B cell (primary cell): Measurements from ENCODE around the gene NDUFAF5. TPM values are rescaled to one million over a fixed set of nuclear protein-coding genes. Genes with fewer than 3 reads are reported as not detected.

ENCODE experiments used
- ATAC-seq: fragments of 200-7000 bp; cut with Tn5 transposase; one replicate; pipeline ENCODE4 v1.10.0; 2021; ENCODE audit warnings: low read depth, mild to moderate bottlenecking, moderate number of reproducible peaks, moderate library complexity
- CTCF ChIA-PET: fragments of 350-600 bp; sonication (Branson Sonifier 250); formaldehyde crosslinking; loops from one replicate; lab custom pipeline; 2021; ENCODE audit warnings: antibody characterized with exemption, inconsistent platforms; lab: Charles Lee
- POLR2A ChIA-PET: fragments of 350-600 bp; sonication (Branson Sonifier 250); formaldehyde crosslinking; loops from one replicate; lab custom pipeline; 2021; ENCODE audit warnings: antibody characterized with exemption; lab: Charles Lee
- DNase-seq: peaks from one replicate; pipeline ENCODE4 v3.0.0; 2013
- H2AFZ ChIP-seq: 2 replicates; pipeline ENCODE4 v1.6.1; 2012; ENCODE audit warnings: mild to moderate bottlenecking, low read depth, low read length; ENCODE audit not compliant: insufficient read depth, poor library complexity, severe bottlenecking
- H3K27ac ChIP-seq, 2 donors: 1 replicate in 1 of 2; 2 replicates in 1 of 2; pipeline ENCODE4 v1.5.1; 2012 to 2013; ENCODE audit warnings: low read length in 2 of 2, mild to moderate bottlenecking in 2 of 2, moderate library complexity in 1 of 2
- H3K27me3 ChIP-seq, 4 experiments: fragments of 200-600 bp in 1 of 4; sonication (generic) in 1 of 4; replicated peaks in 1 of 4; 1 replicate in 2 of 4; 2 replicates in 2 of 4; pipeline versions ENCODE4 v1.6.1 to v1.7.0; 2013 to 2016; ENCODE audit warnings: low read length in 3 of 4, mild to moderate bottlenecking in 2 of 4, mixed read lengths in 1 of 4, moderate library complexity in 1 of 4; ENCODE audit not compliant: insufficient read depth in 4 of 4, control insufficient read depth in 3 of 4; ENCODE audit errors: control extremely low read depth in 1 of 4
- H3K36me3 ChIP-seq, 2 experiments: replicated peaks in 1 of 2; 1 replicate in 1 of 2; 2 replicates in 1 of 2; pipeline versions ENCODE4 v1.6.1 to v1.7.1; 2013; ENCODE audit warnings: low read length in 1 of 2; ENCODE audit not compliant: insufficient read depth in 2 of 2, control insufficient read depth in 1 of 2; ENCODE audit errors: control extremely low read depth in 1 of 2, extremely low read depth in 1 of 2
- H3K4me1 ChIP-seq, 2 donors: fragments of 200-600 bp in 1 of 2; sonication (generic) in 1 of 2; 1 replicate in 1 of 2; 2 replicates in 1 of 2; pipeline versions ENCODE4 v1.5.1 to v1.6.1; 2013 to 2017; ENCODE audit warnings: low read length in 2 of 2; ENCODE audit not compliant: control insufficient read depth in 2 of 2, insufficient read depth in 2 of 2
- H3K4me2 ChIP-seq: replicated peaks from 2 replicates; pipeline ENCODE3; 2012; ENCODE audit warnings: mild to moderate bottlenecking, low read depth, low read length; ENCODE audit not compliant: poor library complexity, severe bottlenecking
- H3K4me3 ChIP-seq, 5 experiments: fragments of 200-600 bp in 1 of 5; sonication (generic) in 1 of 5; 1 replicate in 3 of 5; 2 replicates in 2 of 5; pipeline versions ENCODE4 v1.5.1 to v1.7.0; 2011 to 2016; ENCODE audit warnings: low read length in 4 of 5, mild to moderate bottlenecking in 4 of 5, low read depth in 2 of 5, control low read depth in 1 of 5, moderate library complexity in 1 of 5; ENCODE audit not compliant: insufficient read depth in 1 of 5; ENCODE audit errors: control extremely low read depth in 1 of 5, extremely low read depth in 1 of 5
- H3K79me2 ChIP-seq: fragments of 200-600 bp; sonication (generic); one replicate; pipeline ENCODE4 v1.6.0; 2016; ENCODE audit warnings: low read length; ENCODE audit not compliant: control insufficient read depth, insufficient read depth
- H3K9ac ChIP-seq: fragments of 200-600 bp; sonication (generic); 2 replicates; pipeline ENCODE4 v1.6.1; 2017; ENCODE audit warnings: mild to moderate bottlenecking, low read length, moderate library complexity
- H3K9me3 ChIP-seq, 3 donors: one replicate each; pipeline versions ENCODE4 v1.6.1 to v1.7.1; 2013; ENCODE audit warnings: low read length in 2 of 3; ENCODE audit not compliant: control insufficient read depth in 2 of 3, insufficient read depth in 1 of 3; ENCODE audit errors: control extremely low read depth in 1 of 3
- H4K20me1 ChIP-seq: 2 replicates; pipeline ENCODE4 v1.6.0; 2012; ENCODE audit warnings: mild to moderate bottlenecking, low read length; ENCODE audit not compliant: insufficient read depth, control insufficient read depth, poor library complexity, severe bottlenecking
- H3K27ac Mint-ChIP-seq: one replicate; pipeline ENCODE4 v1.8.0; 2021; ENCODE audit warnings: mixed read lengths
- H3K27me3 Mint-ChIP-seq: one replicate; pipeline ENCODE4 v1.8.0; 2021; ENCODE audit warnings: mixed read lengths
- H3K4me1 Mint-ChIP-seq: one replicate; pipeline ENCODE4 v1.8.0; 2021; ENCODE audit warnings: mixed read lengths
- H3K4me3 Mint-ChIP-seq: one replicate; pipeline ENCODE4 v1.8.0; 2021; ENCODE audit warnings: mixed read lengths
- H3K9me3 Mint-ChIP-seq: one replicate; pipeline ENCODE4 v1.8.0; 2022; ENCODE audit warnings: mixed read lengths; ENCODE audit not compliant: insufficient read depth
- EZH2 ChIP-seq: IDR thresholded peaks from 2 replicates; pipeline ENCODE4 v1.6.1; 2012; ENCODE audit warnings: borderline replicate concordance, low read depth, mild to moderate bottlenecking, moderate library complexity, low read length; ENCODE audit not compliant: insufficient read depth, poor library complexity, severe bottlenecking
- WGBS: methylation state at CpG from one replicate; pipeline ENCODE4 v1.1.5; 2013; ENCODE audit warnings: missing lambda C conversion rate; ENCODE audit not compliant: insufficient coverage; 5-methylcytosine and 5-hydroxymethylcytosine counted together
- intact Hi-C: fragments of 100-400 bp; cut with micrococcal nuclease; formaldehyde crosslinking; loops from one replicate; pipeline ENCODE4 v1.10.0; 2022
- polyA plus RNA-seq: library from polyadenylated mRNA; depleted of rRNA; stranded (reverse); fragments of >200 nt; gene quantifications from 2 replicates; pipeline ENCODE4 v1.2.3, GENCODE V29; 2012
- total RNA-seq, 2 donors: library from RNA; stranded (reverse); fragments of 120-200 nt in 1 of 2; gene quantifications; 1 replicate in 1 of 2; 2 replicates in 1 of 2; pipeline versions ENCODE4 v1.2.3 to v1.2.4, GENCODE V29; 2013 to 2022
- TF ChIP-seq, protein P1 (sequence below): fragments of 200-600 bp; IDR thresholded peaks from one replicate; pipeline ENCODE4 v1.8.0; 2022; ENCODE audit warnings: antibody characterized with exemption, mild to moderate bottlenecking

The NDUFAF5 gene
- total and polyA plus RNA-seq, 2 donors (not counting 1 experiment from before 2014, with no cell fraction given) = 6.5 to 28.8 TPM

DNA sequence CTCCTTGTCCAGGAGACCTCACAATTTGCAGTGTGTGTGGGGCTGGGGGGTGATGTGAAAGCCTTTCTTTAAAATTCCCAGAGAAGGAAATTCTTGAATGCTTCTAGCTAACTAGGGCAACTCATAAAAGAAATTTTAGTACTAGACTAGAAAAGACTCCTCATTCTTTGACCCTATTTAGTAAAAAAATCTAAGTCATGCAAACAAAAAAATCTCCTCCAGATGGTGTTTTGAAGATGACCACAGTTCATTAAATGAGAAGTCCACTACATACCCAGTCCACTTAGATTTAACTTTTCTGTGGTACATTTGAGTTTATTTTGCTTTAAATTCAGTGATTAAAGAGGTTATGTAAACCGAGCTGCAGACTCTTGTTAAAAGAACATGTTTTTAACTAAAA is 67.5 kb downstream of the NDUFAF5 start:
- Mint-ChIP-seq H3K4me1 (no peaks in the 10 kb centered on the region), H3K9me3 (no peaks in the 10 kb centered on the region), H3K4me3 (no peak overlapping the region), H3K27me3 (peaks cover 23% of the 10 kb centered on the region), H3K27ac (no peak overlapping the region)
- no peak overlapping the region for H3K9ac ChIP-seq
- no peaks in the 10 kb centered on the region for H3K36me3 ChIP-seq
- no peak overlapping the region for H3K4me3 ChIP-seq
- no peaks in the 10 kb centered on the region for H3K79me2 ChIP-seq
- H3K4me1 ChIP-seq = no peaks in the 10 kb centered on the region
- DNase-seq = no peak
- WGBS = no CpG with 5 or more reads among the region's 1 CpG
- CTCF ChIA-PET = interaction anchor here (0.9 kb wide), 1 partner anchor 22 kb away, joined by 3 read pairs; no protein-coding TSS in a partner anchor
- intact Hi-C loops = no loop called here
- H3K27me3 ChIP-seq = no peaks in the 10 kb centered on the region
- no peaks in the 10 kb centered on the region for H4K20me1 ChIP-seq
- H3K27ac ChIP-seq = no peak overlapping the region
- ATAC-seq = no peak
- H3K4me2 ChIP-seq = no peak overlapping the region
- no peak overlapping the region for H2AFZ ChIP-seq
- TF ChIP-seq, protein P1, sequence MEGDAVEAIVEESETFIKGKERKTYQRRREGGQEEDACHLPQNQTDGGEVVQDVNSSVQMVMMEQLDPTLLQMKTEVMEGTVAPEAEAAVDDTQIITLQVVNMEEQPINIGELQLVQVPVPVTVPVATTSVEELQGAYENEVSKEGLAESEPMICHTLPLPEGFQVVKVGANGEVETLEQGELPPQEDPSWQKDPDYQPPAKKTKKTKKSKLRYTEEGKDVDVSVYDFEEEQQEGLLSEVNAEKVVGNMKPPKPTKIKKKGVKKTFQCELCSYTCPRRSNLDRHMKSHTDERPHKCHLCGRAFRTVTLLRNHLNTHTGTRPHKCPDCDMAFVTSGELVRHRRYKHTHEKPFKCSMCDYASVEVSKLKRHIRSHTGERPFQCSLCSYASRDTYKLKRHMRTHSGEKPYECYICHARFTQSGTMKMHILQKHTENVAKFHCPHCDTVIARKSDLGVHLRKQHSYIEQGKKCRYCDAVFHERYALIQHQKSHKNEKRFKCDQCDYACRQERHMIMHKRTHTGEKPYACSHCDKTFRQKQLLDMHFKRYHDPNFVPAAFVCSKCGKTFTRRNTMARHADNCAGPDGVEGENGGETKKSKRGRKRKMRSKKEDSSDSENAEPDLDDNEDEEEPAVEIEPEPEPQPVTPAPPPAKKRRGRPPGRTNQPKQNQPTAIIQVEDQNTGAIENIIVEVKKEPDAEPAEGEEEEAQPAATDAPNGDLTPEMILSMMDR = no peak
- no peak for TF ChIP-seq EZH2
- no peaks in the 10 kb centered on the region for H3K9me3 ChIP-seq
- POLR2A ChIA-PET = no interaction called here

DNA sequence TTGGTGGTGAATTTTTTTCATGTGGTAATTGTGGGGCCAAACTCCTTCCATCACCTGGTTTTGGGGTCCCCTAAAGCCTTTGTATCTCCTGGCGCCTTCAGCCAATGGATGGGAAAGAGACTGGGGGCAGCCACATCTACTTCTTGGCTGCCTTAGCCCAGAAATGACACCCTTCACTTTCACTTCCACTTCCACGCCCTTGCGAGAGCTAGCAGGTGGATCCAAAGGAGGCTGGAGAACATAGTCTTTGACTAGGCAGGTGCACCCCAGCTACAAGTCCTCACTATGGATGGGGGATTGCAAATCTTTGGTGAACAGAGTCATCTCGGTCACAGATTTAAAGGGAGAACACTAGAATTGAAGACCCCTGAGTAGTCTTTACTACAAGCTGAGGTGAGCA is 70.8 kb downstream of the NDUFAF5 start:
- POLR2A ChIA-PET = no interaction called here

More for the DNA sequence above, 70.8 kb downstream of the NDUFAF5 start:
- ATAC-seq = no peak
- Histone ChIP-seq H3K4me1 (no peaks in the 10 kb centered on the region), H3K36me3 (no peaks in the 10 kb centered on the region), H3K4me3 (no peak overlapping the region), H2AFZ (no peak overlapping the region), H3K79me2 (no peaks in the 10 kb centered on the region), H3K27me3 (no peaks in the 10 kb centered on the region), H4K20me1 (no peaks in the 10 kb centered on the region), H3K9ac (no peak overlapping the region), H3K4me2 (no peak overlapping the region), H3K9me3 (no peaks in the 10 kb centered on the region), H3K27ac (no peak overlapping the region)
- CTCF ChIA-PET = no interaction called here
- intact Hi-C loops = no loop called here
- TF ChIP-seq EZH2 = no peak
- TF ChIP-seq, protein P1 = no peak
- Mint-ChIP-seq H3K4me1 (no peaks in the 10 kb centered on the region), H3K27me3 (peaks cover 18% of the 10 kb centered on the region), H3K27ac (no peak overlapping the region), H3K4me3 (no peak overlapping the region), H3K9me3 (no peaks in the 10 kb centered on the region)
- 100% methylated on average over 1 of the region's 4 CpGs for WGBS
- DNase-seq = no peak
